H1 (cell line): Measurements from ENCODE around the gene IL9. TPM values are rescaled to one million over a fixed set of nuclear protein-coding genes. Genes with fewer than 3 reads are reported as not detected.

Source experiments
- polyA plus RNA-seq, 7 experiments: library from polyadenylated mRNA; depleted of rRNA in 3 of 7; stranded (reverse) in 5 of 7; unstranded in 2 of 7; fragments of >200 nt in 5 of 7; fragments of 200-250 nt in 2 of 7; gene quantifications; 1 replicate in 5 of 7; 2 replicates in 1 of 7; 4 replicates in 1 of 7; pipeline versions ENCODE4 v1.2.1 to v1.2.3, GENCODE V29; 2011 to 2013; ENCODE audit warnings: missing spikeins in 2 of 7, mixed read lengths in 2 of 7
- total RNA-seq: library from RNA; stranded (reverse); fragmentation: NEBNext Ultra II Directional; extraction: Animal tissue kit (Norgen Biotek cat#: 25700); gene quantifications from 2 replicates; pipeline ENCODE4 v1.2.1, GENCODE V29; 2021

IL9 gene
- total and polyA plus RNA-seq, 2 of the 8 experiments (the other 6 are each of a cell fraction or from before 2014, with no cell fraction given): not detected

Other genes with a start within 250 kb of the IL9 start
- gene SLC25A48, start 61.2 kb downstream of the IL9 start, total RNA-seq: 1.8 TPM in 2 replicates
- 1.3 and 1.4 TPM in 2 replicates for gene SLC25A48, start 61.2 kb downstream of the IL9 start, polyA plus RNA-seq (2011; rRNA removed)
- gene LECT2, start 59.1 kb upstream of the IL9 start, total RNA-seq: not detected in 2 replicates
- gene LECT2, start 59.1 kb upstream of the IL9 start, polyA plus RNA-seq (2011; rRNA removed): not detected in 2 replicates
- 5.9 and 8.5 TPM in 2 replicates for gene TGFBI, start 133.1 kb upstream of the IL9 start, total RNA-seq
- gene TGFBI, start 133.1 kb upstream of the IL9 start, polyA plus RNA-seq (2011; rRNA removed): 6.0 and 6.2 TPM in 2 replicates
- gene SMAD5, start 237.0 kb upstream of the IL9 start, total RNA-seq: 60.5 and 62.9 TPM in 2 replicates
- gene SMAD5, start 237.0 kb upstream of the IL9 start, polyA plus RNA-seq (2011; rRNA removed): 22.5 and 30.2 TPM in 2 replicates